Activated CD8-positive, alpha-beta T cell treated with anti-CD3 and anti-CD28 coated beads for 36 hours (primary cell): ENCODE data around the gene ARHGAP22. TPM values are rescaled to one million over a fixed set of nuclear protein-coding genes. Genes with fewer than 3 reads are reported as not detected.

Experiments used
- ATAC-seq: fragments of 200-7000 bp; cut with Tn5 transposase; one replicate; pipeline ENCODE4 v1.10.0; 2021; ENCODE audit warnings: mild to moderate bottlenecking, moderate library complexity
- CTCF ChIA-PET: fragments of 350-600 bp; sonication (Branson Sonifier 250); formaldehyde crosslinking; loops from one replicate; lab custom pipeline; 2021; ENCODE audit warnings: antibody characterized with exemption; lab: Charles Lee
- POLR2A ChIA-PET: fragments of 350-600 bp; sonication (Branson Sonifier 250); formaldehyde crosslinking; loops from one replicate; lab custom pipeline; 2021; ENCODE audit warnings: antibody characterized with exemption; lab: Charles Lee
- DNase-seq: peaks from one replicate; pipeline ENCODE4 v3.0.0-alpha.2; 2020
- H3K27ac Mint-ChIP-seq: one replicate; pipeline ENCODE4 v1.8.0; 2021; ENCODE audit warnings: mild to moderate bottlenecking, mixed read lengths
- H3K27me3 Mint-ChIP-seq: one replicate; pipeline ENCODE4 v1.8.0; 2021; ENCODE audit warnings: mixed read lengths
- H3K36me3 Mint-ChIP-seq: one replicate; pipeline ENCODE4 v1.8.0; 2021; ENCODE audit warnings: low read depth, mixed read lengths
- H3K4me1 Mint-ChIP-seq: one replicate; pipeline ENCODE4 v1.8.0; 2021; ENCODE audit warnings: low read depth, mixed read lengths
- H3K4me3 Mint-ChIP-seq: one replicate; pipeline ENCODE4 v1.8.0; 2021; ENCODE audit warnings: mild to moderate bottlenecking, moderate library complexity, mixed read lengths
- H3K9me3 Mint-ChIP-seq: one replicate; pipeline ENCODE4 v1.8.0; 2021; ENCODE audit warnings: mixed read lengths
- CTCF ChIP-seq: fragments of 200-600 bp; IDR thresholded peaks from one replicate; pipeline ENCODE4 v1.8.0; 2022; ENCODE audit warnings: antibody characterized with exemption, mild to moderate bottlenecking
- intact Hi-C: fragments of 100-400 bp; cut with micrococcal nuclease; formaldehyde crosslinking; loops from one replicate; pipeline ENCODE4 v1.10.0; 2022
- total RNA-seq, 2 experiments: library from RNA; stranded (reverse); gene quantifications; one replicate each; pipeline ENCODE4 v1.2.3, GENCODE V29; 2021

The ARHGAP22 gene
- total RNA-seq, 2 experiments from 2014 or later: not detected

GRCh38 chr10:48523212-48523819 lies 81.6 kb downstream of the ARHGAP22 start:
- H3K27me3 Mint-ChIP-seq: peaks cover 36% of the 10 kb centered on the region
- ATAC-seq (no peak), DNase-seq (no peak)
- intact Hi-C loops: no loop called here
- no peak for TF ChIP-seq CTCF
- no peaks in the 10 kb centered on the region for H3K36me3 Mint-ChIP-seq
- ChIA-PET CTCF (interaction anchor here (1.1 to 1.5 kb wide), 2 partner anchors 133 to 160 kb away, joined by 4 read pairs; no protein-coding TSS in a partner anchor), POLR2A (no interaction called here)
- H3K4me1 Mint-ChIP-seq: no peaks in the 10 kb centered on the region
- H3K27ac Mint-ChIP-seq: no peak overlapping the region
- H3K4me3 Mint-ChIP-seq: no peak overlapping the region
- H3K9me3 Mint-ChIP-seq: no peaks in the 10 kb centered on the region

GRCh38 chr10:48522011-48522765 lies 82.7 kb downstream of the ARHGAP22 start:
- Mint-ChIP-seq H3K36me3 (no peaks in the 10 kb centered on the region), H3K27me3 (peaks cover 34% of the 10 kb centered on the region), H3K9me3 (no peaks in the 10 kb centered on the region), H3K27ac (no peak overlapping the region), H3K4me1 (no peaks in the 10 kb centered on the region), H3K4me3 (no peak overlapping the region)
- no peak for ATAC-seq
- DNase-seq: no peak
- TF ChIP-seq CTCF: no peak
- intact Hi-C loops: no loop called here
- ChIA-PET CTCF (interaction anchor here (1.1 to 1.5 kb wide), 2 partner anchors 134 to 159 kb away, joined by 4 read pairs; no protein-coding TSS in a partner anchor), POLR2A (no interaction called here)

GRCh38 chr10:48520594-48520993 lies 84.3 kb downstream of the ARHGAP22 start:
- no peak overlapping the region for H3K4me3 Mint-ChIP-seq

GRCh38 chr10:48520184-48520506 lies 84.7 kb downstream of the ARHGAP22 start:
- ChIA-PET POLR2A (no interaction called here), CTCF (no interaction called here)
- no peak overlapping the region for H3K27ac Mint-ChIP-seq
- intact Hi-C loops: no loop called here
- peaks cover 26% of the 10 kb centered on the region for H3K27me3 Mint-ChIP-seq
- H3K4me1 Mint-ChIP-seq: no peaks in the 10 kb centered on the region
- ATAC-seq: no peak
- no peak overlapping the region for H3K4me3 Mint-ChIP-seq
- no peak for DNase-seq
- peaks cover 2% of the 10 kb centered on the region for H3K9me3 Mint-ChIP-seq
- no peaks in the 10 kb centered on the region for H3K36me3 Mint-ChIP-seq
- TF ChIP-seq CTCF: no peak

More at GRCh38 chr10:48520594-48520993, 84.3 kb downstream of the ARHGAP22 start:
- intact Hi-C loops: no loop called here
- no peaks in the 10 kb centered on the region for H3K36me3 Mint-ChIP-seq
- peaks cover 29% of the 10 kb centered on the region for H3K27me3 Mint-ChIP-seq
- ATAC-seq (no peak), DNase-seq (no peak)
- H3K9me3 Mint-ChIP-seq: no peaks in the 10 kb centered on the region
- no peak overlapping the region for H3K27ac Mint-ChIP-seq
- ChIA-PET CTCF (no interaction called here), POLR2A (no interaction called here)
- H3K4me1 Mint-ChIP-seq: no peaks in the 10 kb centered on the region
- TF ChIP-seq CTCF: no peak

- Mint-ChIP-seq H3K27ac (no peak overlapping the region), H3K27me3 (peaks cover 21% of the 10 kb centered on the region), H3K36me3 (no peaks in the 10 kb centered on the region), H3K4me3 (no peak overlapping the region), H3K9me3 (peaks cover 4% of the 10 kb centered on the region), H3K4me1 (no peaks in the 10 kb centered on the region)
- no peak for TF ChIP-seq CTCF
- intact Hi-C loops: no loop called here
- peak; percentile 13 for DNase-seq
- peak; percentile 24 for ATAC-seq
- CTCF ChIA-PET: no interaction called here
- POLR2A ChIA-PET: no interaction called here
These were observed 85.2 kb downstream of the ARHGAP22 start for GRCh38 chr10:48519481-48520183.
